Activated CD8-positive, alpha-beta memory T cell treated with anti-CD3 and anti-CD28 coated beads for 24 hours (primary cell): ENCODE results near the gene CFTR.
"Not testable (repeated sequence)": the region's sequence is repeated elsewhere in the genome, so short reads cannot be mapped to it uniquely, and the experiment has no call there.

Source experiments
- DNase-seq: peaks from one replicate; pipeline ENCODE4 v3.0.0-alpha.2; 2020

The CFTR gene

GRCh38 chr7:117479225-117480054, at the start of gene CFTR:
Gene CFTR (plus strand): TSS chr7:117480025. CDS start chr7:117480095, 70 bp downstream.
- DNase-seq, result no peak

- DNase-seq, result no peak
Measured at GRCh38 chr7:117435475-117436043, 44.3 kb upstream of the CFTR start.

GRCh38 chr7:117444646-117445045, 35.2 kb upstream of the CFTR start:
- no peak for DNase-seq

GRCh38 chr7:117445206-117445605, 34.6 kb upstream of the CFTR start:
- DNase-seq, result no peak

- DNase-seq, result no peak
Measured at GRCh38 chr7:117446220-117446815, 33.5 kb upstream of the CFTR start.

- no peak for DNase-seq
Measured at GRCh38 chr7:117448655-117449054, 31.2 kb upstream of the CFTR start.

GRCh38 chr7:117458977-117459583, 20.7 kb upstream of the CFTR start:
- DNase-seq, result no peak

GRCh38 chr7:117459735-117460134, 20.1 kb upstream of the CFTR start:
- no peak for DNase-seq

- DNase-seq, result not testable (repeated sequence)
Measured at GRCh38 chr7:117460815-117461214, 19.0 kb upstream of the CFTR start.

- no peak for DNase-seq
Measured at GRCh38 chr7:117468174-117468573, 11.7 kb upstream of the CFTR start.

GRCh38 chr7:117470777-117471176, 9.0 kb upstream of the CFTR start:
- DNase-seq, result no peak

- DNase-seq, result no peak
Measured at GRCh38 chr7:117472335-117472734, 7.5 kb upstream of the CFTR start.

- no peak for DNase-seq
Measured at GRCh38 chr7:117476557-117477215, 3.1 kb upstream of the CFTR start.

GRCh38 chr7:117478836-117479224, 995 bp upstream of the CFTR start:
- DNase-seq, result no peak

GRCh38 chr7:117480055-117480362, 184 bp downstream of the CFTR start:
- DNase-seq, result no peak

GRCh38 chr7:117480978-117481377, 1.2 kb downstream of the CFTR start:
- DNase-seq, result no peak

- DNase-seq, result no peak
Measured at GRCh38 chr7:117485118-117485620, 5.3 kb downstream of the CFTR start.

- DNase-seq, result no peak
Measured at GRCh38 chr7:117489016-117489415, 9.2 kb downstream of the CFTR start.

- DNase-seq, result no peak
Measured at GRCh38 chr7:117489430-117489829, 9.6 kb downstream of the CFTR start.

GRCh38 chr7:117489911-117490310, 10.1 kb downstream of the CFTR start:
- DNase-seq, result no peak

GRCh38 chr7:117492649-117493048, 12.8 kb downstream of the CFTR start:
- no peak for DNase-seq

GRCh38 chr7:117493460-117493859, 13.6 kb downstream of the CFTR start:
- DNase-seq, result no peak

- DNase-seq, result no peak
Measured at GRCh38 chr7:117495308-117495707, 15.5 kb downstream of the CFTR start.
